Activated CD8-positive, alpha-beta memory T cell treated with anti-CD3 and anti-CD28 coated beads for 1 hour (primary cell): ENCODE data around the gene ENOX1.

Experiments used
- DNase-seq, 2 donors: peaks; one replicate each; pipeline ENCODE4 v3.0.0-alpha.2; 2020; ENCODE audit warnings: low read depth in 1 of 2; ENCODE audit errors: extremely low read depth in 1 of 2

Gene ENOX1

DNA sequence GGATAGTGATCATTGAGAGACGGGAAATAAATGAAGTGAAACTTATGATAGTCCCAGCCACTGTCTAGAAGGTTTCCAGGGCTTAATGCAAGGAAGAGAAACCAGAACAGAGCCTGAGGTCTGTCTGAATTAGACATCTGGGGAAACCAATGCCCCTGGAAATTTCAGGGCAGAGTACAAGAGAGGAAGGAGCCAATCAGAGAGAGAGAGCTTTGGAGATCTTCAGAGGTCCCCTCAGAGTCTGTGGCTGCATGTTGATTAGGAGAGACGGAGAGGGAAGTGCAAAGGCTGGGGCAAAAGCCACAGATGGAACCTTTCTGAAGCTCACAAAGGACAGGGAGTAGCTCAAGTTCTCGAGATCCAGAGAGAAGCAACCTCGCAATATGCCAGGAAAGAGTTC, 385.4 kb downstream of the ENOX1 start:
- DNase-seq = no peak

DNA sequence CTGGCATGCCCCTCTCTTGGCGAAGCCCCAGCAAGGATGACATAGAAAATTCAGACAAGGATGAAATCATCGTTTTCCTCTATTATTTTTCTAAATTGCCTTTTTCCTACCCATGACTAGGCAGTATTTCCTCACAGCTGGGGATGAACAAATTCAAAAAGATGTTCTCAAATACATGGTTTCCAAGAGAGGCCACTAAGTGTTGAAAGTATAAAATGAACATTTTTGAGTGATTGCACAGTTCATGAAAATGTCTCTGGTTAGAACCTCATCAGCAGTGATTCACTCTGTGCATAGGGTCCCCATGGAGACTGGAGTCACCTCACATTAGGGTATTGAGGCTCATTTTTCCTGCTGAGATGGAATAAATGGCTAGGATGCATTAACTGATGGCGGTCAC, 389.7 kb downstream of the ENOX1 start:
- no peak for DNase-seq

DNA sequence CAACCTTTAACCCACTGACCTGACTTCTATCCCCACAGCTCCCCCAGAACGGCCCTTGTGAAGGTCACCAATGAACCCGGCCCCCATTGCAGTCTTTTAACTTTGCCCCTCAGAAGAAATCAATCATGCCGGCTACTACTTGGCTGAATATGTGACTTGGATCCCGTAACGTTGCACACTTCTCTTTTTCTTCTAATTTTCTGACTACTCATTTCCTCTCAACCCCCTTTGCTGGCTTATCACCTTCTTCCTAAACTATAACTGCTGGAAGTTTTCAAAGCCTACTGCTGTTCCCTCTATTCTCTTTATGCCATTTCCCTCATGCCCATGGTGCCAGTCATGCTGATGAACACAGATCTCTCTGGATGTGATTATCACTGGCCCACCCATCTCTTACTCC, 395.7 kb downstream of the ENOX1 start:
- no peak for DNase-seq

DNA sequence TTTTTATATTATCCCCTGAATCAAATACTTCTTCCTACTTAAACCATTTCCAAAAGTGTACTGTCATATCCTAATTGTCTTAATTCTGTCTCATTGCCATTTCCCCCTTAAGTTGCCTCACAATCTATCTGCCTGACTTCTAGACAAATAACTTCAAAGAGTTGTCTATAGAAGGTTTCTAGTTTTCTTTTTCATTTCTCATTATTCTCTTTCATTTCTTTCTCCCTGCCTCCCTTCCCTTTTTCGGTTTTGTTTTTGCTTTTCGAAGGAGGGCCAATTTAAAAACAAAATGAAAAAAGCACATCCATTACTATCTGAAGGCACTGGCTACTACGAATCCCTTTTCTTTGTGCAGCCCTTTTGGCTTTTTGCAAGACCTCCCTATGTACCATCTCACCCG, 396.2 kb downstream of the ENOX1 start:
- DNase-seq = no peak

DNA sequence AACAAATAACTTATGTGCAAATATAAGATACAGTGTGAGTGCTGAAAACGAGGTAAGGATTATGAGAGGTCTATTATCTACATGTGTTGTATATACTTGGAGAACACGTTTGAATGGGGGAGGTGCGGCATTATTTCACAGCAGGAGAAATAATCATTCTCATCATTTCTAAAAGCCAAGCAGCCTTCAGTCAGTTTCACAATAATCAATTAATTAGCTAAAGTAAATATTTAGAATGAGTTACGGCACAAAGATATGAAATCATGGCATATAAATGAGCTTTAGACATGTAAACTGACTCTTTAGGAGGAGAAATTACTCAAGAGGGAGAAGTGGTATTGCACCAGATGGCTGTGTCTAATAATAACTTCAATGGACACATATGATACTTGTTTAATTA, 396.8 kb downstream of the ENOX1 start:
- DNase-seq = no peak

DNA sequence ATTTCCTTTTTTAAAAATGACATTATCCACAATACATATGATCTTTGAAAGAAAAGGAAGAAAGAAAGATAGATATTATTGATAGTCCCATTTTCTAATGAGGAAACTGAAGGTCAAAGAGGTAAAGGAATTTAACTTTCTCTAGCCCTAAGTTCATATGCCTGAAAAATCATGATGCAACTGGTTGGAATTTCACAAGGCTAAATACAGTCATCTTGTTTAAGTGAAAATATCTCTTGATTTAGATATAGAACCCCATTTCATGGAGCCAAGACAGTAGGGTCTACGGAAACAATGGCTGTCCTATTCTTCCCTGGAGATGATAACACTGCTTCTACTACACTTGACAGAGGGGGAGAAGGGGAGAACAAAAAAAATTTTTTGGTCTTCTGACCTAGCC, 397.2 kb downstream of the ENOX1 start:
- DNase-seq = no peak

DNA sequence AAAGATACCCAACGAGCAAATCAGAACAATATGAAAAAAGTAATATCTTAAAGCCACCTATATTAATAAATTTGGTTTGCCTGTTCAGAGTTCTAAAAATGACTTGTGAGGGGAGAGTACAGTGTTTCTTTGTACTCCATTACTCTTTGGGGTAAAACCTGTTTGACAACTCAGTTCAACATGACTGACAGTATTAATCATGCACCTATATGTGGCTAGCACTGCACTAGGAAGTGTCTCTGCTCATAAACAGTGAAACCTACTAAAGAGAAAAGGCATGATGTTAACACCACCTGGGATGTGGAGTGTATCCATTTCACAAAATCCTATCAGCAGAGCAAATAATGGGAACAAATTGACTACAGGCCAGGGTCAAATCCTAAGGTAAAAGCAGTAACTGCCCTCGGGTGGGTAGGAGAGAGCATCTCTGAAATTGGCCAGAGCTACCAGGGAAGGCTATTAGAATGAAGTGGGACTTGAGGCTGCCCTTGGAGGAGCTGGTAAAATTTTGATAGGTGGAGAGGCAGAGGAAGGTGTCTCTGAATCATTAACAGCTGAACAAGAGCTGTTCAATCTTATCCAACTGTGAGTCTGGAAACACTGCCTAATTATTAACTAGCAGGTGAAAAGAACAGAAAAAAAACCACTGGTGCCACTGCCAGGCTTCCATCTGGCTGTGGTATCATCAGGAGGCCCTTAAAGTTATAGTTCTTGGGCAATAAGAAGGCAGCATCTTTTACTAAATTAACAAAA, 398.3 kb downstream of the ENOX1 start:
- no peak for DNase-seq

DNA sequence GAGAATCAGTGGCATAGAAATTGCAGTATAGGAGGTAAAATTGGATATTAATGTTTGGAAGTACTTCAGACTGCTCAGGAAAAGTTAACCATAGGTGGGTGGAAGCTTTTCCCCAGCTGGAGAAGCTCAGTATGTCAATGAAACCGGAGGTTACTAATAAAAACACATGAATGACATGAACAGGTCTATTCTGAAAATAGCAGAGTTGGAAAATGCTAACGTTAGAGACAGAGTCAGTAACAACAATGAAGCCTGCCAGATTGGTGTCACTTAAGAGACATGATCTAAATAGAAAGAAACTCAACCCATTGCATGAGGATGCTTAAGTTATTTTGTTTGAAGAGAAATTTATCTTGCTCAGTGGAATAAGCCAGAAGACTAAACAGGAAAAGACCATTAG, 398.9 kb downstream of the ENOX1 start:
- no peak for DNase-seq

DNA sequence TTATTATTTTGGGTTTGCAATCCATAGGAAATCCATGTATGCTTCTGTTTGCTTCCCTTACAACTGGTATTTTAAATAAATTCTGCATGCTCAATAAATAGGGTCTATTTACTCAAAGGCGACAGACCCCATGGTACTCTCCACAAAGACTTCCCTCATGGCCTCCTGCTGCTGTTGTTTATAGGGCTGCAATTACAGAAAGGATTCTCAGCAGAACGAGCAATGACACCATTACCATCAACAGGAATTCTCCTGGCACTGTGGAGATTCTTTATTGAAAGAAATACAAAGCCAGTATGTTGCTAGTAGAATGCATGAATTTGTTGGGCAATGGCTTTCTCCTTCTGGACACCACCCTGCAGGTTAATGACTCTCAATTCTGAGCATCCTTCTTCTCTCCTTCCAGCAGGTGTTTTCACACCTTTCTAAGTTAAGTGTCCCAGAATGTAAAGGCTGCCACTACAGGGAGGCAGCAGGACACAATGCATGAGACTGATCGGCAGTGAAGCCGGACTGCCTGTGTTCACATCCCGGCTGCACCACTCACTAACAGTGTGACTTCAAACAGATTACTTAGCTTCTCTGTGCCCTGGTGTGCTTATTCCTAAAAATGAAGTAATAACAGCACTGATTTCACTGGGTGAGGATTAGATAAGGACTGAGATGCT, 403.1 kb downstream of the ENOX1 start:
- no peak for DNase-seq

DNA sequence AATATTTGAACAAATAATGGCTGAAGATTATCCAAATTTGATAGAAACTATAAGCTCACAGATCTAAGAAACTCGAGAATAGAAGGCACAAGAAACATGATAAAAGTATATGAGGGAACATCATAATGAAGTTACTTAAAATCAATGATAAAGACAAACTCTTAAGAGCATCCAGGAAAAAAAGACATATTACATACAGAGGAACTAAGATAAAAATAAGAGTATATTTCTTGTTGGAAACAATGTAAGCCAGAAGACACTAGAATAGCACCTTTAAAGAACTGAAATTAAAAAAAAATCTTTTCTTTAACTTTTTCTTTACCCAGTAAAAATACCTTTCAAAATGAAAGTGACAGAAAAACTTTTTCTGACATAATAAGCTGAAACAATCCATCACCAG, 407.0 kb downstream of the ENOX1 start:
- DNase-seq = no peak

DNA sequence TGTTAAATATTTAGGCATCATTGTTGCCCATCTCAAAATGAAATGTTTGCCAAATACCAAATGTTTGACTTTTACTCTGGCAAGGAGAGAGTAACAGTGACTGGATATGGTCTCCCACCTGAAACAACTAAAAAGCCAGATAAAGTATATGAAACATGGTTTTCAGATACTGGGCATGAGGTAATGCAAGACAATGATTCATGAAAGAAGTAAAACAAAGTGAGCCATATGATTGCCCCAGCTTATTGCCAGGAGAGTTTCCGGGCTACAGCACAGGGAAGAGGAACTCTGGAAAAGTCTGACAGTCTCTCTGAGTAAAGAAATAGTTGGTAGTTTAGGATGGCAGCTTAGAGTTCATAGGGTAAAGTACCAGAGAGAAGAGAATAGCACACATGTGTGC, 408.8 kb downstream of the ENOX1 start:
- DNase-seq = no peak

DNA sequence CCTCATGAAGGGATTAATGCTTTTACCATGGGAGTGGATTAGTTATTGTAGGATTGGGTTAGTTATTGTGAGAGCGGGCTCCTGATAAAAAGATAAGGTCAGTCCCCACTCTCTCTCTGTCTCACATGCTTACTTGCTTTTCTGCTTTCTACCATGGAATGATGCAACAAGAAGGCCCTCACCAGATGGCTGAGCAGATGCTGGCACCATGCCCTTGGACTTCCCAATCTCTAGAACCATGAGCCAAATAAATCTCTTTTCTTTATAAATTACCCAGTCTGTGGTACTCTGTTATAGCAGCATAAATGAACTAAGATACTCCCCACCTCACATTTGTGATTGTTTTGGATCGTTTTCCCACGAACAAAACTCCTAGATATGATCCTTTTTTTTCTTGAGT, 409.6 kb downstream of the ENOX1 start:
- no peak for DNase-seq

DNA sequence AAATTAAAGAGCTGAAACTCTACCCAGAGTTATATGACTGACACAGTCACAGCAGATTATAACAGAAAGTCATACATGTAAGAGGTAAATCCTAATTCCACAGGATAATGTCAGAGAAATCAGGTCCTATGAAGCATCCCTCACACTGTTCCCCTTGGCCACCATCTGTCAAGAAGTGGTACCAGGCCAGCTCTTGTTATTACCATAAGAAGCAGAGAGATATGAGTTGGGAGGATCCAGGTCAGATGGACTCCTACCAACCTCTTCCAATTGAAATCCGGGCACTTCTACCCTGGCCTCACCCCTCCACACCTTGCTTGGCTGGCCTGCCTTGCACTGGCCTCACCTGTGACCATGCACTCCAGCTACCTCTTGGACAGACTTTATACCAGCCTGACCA, 410.2 kb downstream of the ENOX1 start:
- no peak for DNase-seq

DNA sequence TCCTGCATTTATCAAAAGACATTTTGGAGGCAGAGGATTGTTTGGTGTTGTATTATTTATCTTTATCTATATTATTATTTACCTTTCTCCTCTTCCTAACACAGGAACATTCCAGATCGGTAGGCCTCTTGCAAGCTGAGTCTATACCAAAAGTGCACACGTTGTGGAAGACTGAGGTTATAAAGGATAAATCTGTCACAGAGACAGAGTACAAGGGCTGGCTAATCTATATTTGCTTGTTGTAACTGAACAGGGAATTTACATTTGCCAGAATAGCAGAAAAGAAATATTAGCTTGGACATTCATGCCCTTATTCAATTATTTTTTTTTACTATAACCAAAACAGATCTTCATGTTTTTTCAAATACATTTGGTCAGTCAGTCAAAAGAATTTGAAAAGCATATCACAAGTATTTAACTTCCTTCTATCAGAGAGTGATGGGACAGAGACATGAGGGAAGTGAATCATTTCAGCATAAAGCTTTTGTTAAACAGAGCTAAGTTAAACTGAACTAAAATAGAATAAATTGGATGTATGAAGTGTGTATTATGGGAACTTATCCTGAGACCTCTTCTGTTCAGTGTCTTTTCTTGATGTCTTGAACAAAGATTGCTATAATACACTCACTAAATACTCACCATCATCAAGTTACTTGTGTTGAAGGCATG, 410.8 kb downstream of the ENOX1 start:
- DNase-seq = no peak

DNA sequence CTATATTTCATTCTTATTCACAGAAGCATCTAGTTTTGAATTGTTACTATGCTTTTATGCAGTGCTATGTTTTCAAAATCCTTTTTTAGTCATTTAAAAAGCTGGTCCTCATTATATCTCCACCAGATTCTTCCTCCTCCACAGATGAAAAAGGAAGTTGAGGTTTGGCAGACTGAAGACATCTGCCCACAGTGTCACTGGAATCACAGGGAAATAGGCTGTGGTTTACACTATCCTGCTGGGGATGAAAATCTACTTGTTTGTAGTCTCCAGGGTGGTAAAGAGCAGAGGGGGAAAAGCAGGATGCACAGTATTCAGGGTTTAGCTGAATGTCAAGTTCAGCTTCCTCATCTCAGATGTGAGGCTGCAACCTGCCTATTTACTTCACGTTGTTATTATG, 412.2 kb downstream of the ENOX1 start:
- DNase-seq = no peak

DNA sequence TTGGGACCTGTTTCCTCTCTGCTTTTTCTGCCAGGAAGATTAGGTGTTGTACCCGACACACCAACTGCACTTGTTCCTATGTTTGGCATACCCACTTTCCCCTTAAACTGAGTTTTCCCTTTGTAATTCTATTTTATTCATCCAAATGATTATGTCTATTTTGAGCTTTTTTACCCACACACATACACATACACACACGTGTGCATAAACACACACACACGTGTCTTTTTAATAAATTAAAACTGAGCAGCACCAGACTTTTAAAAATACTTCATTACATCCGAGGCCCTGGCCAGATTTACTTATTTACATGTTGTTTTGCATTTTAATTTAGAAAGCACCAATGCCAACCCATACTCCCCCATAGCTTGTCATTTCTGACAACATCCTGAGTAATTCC, 413.4 kb downstream of the ENOX1 start:
- DNase-seq = no peak

DNA sequence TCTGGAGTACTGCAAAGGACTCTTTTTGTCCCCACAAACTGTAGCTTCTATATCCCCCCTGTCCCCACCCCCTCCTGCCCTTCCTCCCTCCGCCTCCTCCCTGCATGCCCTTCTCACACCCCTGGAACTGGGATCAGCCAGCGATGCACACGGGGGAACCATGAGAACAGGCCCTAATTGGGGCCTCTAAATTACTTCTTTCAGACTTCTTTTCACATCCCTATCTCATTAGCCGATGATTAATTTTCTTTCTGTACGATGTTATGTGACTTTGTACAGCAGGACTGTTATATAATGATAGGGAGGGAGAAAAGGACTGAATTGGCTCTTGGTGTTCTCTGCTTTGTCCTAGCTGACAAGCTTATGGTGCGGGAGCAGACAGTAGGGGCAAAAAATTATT, 415.9 kb downstream of the ENOX1 start:
- no peak for DNase-seq

DNA sequence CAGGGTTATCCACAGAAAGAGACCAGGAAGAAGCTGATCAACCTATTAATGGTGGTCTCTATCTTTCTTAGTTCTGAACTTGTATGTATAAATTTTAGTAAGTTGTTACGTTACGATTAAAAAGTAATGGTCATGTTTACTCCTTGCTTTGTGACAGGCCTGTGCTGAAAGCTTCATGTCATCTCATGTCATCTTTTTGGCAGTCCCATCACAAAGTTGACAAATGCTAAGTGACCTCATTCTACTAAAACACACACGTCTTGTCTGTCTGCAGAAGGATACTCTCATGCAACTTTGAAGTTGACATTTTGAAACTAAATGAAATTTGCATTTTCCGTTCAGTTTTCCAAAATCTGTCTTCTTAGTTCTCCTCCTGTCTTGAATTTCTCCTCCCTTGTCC, 417.5 kb downstream of the ENOX1 start:
- DNase-seq = no peak

DNA sequence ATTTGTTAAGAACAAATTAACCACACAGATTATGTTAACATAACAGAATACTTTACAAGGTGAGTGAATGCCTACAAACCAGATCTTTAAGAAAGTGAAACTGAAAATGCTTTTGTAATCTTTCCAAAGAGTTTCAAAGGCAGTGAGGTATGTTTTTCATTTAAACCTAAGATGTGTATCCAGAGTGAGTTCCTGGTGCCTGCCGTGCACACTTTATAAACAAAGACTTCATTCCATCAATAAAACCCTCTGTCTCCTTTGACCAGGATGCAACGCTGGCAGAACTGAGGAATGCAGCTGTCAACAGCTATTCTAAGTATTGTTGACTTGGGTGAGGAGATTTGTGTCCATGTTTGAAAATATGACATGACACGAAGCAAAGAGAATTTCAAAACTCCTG, 418.8 kb downstream of the ENOX1 start:
- DNase-seq = no peak

DNA sequence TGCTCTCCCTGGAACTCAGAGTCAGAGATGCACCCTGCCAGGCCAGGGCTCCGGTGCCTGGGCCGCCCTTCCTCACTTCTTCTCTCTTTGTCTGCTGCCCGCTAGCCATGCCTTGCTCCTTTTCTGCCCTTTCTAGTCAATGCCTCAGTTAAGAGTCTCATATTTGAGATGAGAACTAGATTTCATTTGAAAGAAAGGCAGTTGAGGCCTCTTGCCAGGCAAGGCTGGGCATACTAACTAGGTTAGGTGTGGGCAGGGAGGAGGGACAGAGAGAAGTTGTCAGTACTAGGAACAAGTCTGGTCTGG, 421.8 kb downstream of the ENOX1 start:
- no peak for DNase-seq

DNA sequence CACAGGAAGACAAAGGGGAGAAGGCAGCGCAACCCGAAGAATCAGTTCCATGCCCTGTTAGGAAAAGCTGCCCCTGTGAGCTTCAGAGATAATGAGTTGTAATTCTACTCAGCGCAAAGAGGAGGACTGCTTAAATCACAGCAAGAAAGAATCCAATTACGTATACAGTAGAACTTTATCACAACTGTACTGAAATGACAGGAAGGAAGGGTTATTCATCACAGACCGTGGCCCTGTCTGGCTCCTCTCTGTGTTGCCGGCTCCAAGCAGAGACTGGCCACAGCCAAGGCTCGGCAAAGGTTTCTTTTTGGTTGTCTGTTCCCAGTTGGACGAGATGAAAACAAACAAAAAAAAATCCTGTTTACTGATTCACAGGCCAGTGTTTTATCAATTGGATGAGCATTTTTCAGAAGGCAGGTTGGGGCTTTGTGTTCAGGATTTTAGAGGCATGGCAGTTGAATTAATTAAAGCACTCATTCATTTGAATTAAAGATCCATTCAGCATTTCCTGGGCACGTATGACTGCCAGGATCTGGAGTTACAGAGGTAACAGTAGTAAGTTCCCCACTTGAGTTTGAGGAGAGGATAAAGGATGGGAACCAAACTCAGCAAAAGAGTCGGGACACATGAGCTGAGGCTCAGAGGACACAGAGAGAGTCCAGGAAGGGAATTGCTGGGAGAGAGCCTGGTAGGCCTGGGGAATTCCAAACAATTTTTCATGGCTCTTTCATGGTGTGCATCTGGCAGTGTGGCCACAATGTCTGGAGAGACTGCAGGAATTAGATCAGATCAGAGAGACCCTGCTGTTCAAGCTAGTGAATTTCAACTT, 422.3 kb downstream of the ENOX1 start:
- DNase-seq = no peak
